AG04450 (cell line): ENCODE results near the gene TRIM5. TPM values are rescaled to one million over a fixed set of nuclear protein-coding genes. Genes with fewer than 3 reads are reported as not detected.

Experiments
- CTCF ChIA-PET: fragments of 300-600, 350-600 bp; formaldehyde crosslinking; extraction: SDS; loops from one replicate; lab custom pipeline; 2022; ENCODE audit warnings: antibody characterized with exemption, inconsistent platforms; lab: Charles Lee
- POLR2A ChIA-PET: fragments of 350-600 bp; formaldehyde crosslinking; extraction: SDS; loops from one replicate; lab custom pipeline; 2021; ENCODE audit warnings: antibody characterized with exemption, inconsistent platforms; lab: Yijun Ruan, JAX
- DNase-seq: peaks from one replicate; pipeline ENCODE4 v3.0.0-alpha.2; 2011; ENCODE audit warnings: low read depth, low spot score
- H3K27ac ChIP-seq: one replicate; pipeline ENCODE4 v1.5.1; 2012; ENCODE audit warnings: low read depth, low read length, control low read depth
- H3K27me3 ChIP-seq: one replicate; pipeline ENCODE4 v1.6.0; 2012; ENCODE audit warnings: low read length; ENCODE audit not compliant: control insufficient read depth, insufficient read depth
- H3K4me3 ChIP-seq: 2 replicates; pipeline ENCODE4 v1.5.1; 2011; ENCODE audit warnings: mild to moderate bottlenecking, low read depth, low read length, control low read depth
- H3K9me3 ChIP-seq: 2 replicates; pipeline ENCODE4 v1.5.1; 2012; ENCODE audit warnings: low read length; ENCODE audit not compliant: control insufficient read depth, insufficient read depth
- polyA plus RNA-seq: library from polyadenylated mRNA; depleted of rRNA; stranded (reverse); fragments of >200 nt; gene quantifications from 2 replicates; pipeline ENCODE4 v1.2.3, GENCODE V29; 2011
- TF ChIP-seq, protein P1 (sequence below): IDR thresholded peaks from 2 replicates; pipeline ENCODE4 v1.5.1; 2011; ENCODE audit warnings: low read depth, low read length, control low read depth, inconsistent platforms

Gene TRIM5
- polyA plus RNA-seq, 1 experiment = 53.3 TPM

DNA sequence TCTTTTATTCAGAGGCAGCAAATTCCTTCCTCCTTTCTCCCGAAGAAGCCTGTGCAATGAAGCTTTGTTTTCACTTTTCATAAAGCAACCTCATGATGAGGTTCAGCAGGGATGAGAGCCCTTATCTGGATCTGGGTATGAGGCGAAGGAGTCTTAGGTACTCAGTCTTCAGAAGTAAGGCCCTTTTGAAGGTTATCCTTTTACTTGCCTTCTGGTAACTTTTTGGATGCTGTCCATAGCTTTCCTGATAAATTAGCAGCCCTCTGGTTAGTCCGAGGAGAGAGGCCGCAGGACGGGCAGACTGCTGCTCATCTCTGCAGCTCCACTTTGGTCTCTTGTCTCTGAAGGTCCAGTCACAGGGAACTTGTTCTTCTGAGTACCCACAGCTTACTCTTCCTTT lies 5.9 kb upstream of the TRIM5 start:
- no peaks in the 10 kb centered on the region for H3K9me3 ChIP-seq
- TF ChIP-seq, protein P1, sequence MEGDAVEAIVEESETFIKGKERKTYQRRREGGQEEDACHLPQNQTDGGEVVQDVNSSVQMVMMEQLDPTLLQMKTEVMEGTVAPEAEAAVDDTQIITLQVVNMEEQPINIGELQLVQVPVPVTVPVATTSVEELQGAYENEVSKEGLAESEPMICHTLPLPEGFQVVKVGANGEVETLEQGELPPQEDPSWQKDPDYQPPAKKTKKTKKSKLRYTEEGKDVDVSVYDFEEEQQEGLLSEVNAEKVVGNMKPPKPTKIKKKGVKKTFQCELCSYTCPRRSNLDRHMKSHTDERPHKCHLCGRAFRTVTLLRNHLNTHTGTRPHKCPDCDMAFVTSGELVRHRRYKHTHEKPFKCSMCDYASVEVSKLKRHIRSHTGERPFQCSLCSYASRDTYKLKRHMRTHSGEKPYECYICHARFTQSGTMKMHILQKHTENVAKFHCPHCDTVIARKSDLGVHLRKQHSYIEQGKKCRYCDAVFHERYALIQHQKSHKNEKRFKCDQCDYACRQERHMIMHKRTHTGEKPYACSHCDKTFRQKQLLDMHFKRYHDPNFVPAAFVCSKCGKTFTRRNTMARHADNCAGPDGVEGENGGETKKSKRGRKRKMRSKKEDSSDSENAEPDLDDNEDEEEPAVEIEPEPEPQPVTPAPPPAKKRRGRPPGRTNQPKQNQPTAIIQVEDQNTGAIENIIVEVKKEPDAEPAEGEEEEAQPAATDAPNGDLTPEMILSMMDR = no peak
- peak overlapping the region; percentile 22 for H3K27ac ChIP-seq
- peak overlapping the region; percentile 54 for H3K4me3 ChIP-seq
- ChIA-PET CTCF (interaction anchor here (1.2 to 3.4 kb wide), 2 partner anchors 215 to 625 kb away, joined by 3 to 11 read pairs; no protein-coding TSS in a partner anchor), POLR2A (interaction anchor here (2.1 kb wide), 1 partner anchor 69 kb away, joined by 8 read pairs; no protein-coding TSS in a partner anchor)
- no peaks in the 10 kb centered on the region for H3K27me3 ChIP-seq
- DNase-seq = no peak

DNA sequence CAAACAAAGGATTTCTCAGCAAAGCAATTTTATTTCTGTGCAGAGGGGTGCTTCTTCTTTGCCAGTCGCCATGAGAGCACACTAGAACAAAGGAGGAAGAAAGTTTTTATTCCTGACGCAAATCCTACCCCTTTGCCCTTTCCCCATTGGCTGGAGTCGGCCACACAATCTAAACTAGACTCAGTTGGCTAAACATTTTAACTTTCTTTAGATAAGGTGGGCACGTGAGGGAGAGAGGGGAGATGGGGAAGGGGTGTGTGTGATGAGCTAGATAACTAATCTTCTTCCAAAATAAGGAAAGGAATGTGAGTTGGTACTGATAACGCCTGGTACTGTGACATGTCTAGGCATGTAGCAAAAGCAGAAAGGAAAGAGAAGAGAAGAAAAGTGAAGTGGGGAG lies 5.3 kb upstream of the TRIM5 start:
- ChIA-PET CTCF (interaction anchor here (1.2 to 3.4 kb wide), 4 partner anchors 90 to 625 kb away, joined by 3 to 11 read pairs (median 5); no protein-coding TSS in a partner anchor), POLR2A (interaction anchor here (0.5 to 2.1 kb wide), 3 partner anchors 69 to 532 kb away, joined by 3 to 8 read pairs (median 3); no protein-coding TSS in a partner anchor)
- H3K27me3 ChIP-seq = no peaks in the 10 kb centered on the region
- peak overlapping the region; percentile 87 for H3K27ac ChIP-seq
- TF ChIP-seq, protein P1 = no peak
- DNase-seq = no peak
- no peaks in the 10 kb centered on the region for H3K9me3 ChIP-seq
- H3K4me3 ChIP-seq = peak overlapping the region; percentile 54

DNA sequence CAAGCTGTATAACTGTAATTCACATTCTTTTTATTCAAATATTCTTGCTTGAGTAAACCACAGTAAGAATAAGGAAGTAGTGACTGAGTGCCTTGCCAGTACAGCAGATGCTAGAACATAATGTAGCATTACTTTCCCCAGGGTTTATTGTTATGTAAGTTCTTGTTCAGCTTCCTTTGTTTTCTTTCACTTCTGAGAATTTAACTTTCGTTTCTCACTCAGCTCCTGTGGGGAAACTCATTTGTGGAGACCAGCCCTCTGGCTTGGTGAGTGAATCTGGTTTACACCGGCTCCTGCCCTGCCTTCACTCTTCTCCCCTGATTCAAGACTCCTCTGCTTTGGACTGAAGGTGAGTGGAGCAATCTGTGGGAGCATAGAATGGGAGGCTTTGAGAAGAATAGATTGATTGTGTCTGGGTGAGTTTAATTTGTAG lies 4.7 kb upstream of the TRIM5 start, which contains the start of gene TRIM22:
TSS of gene TRIM22 (plus strand) at position 240 of the 433 bp plus-strand sequence. CDS start 6,443 bp downstream, outside the sequence.
- Histone ChIP-seq H3K4me3 (peak within 1 kb of the TSS; percentile 54), H3K9me3 (no peaks in the 10 kb centered on the region), H3K27ac (peak within 1 kb of the TSS; percentile 87), H3K27me3 (no peaks in the 10 kb centered on the region)
- ChIA-PET CTCF (interaction anchor here (1.5 to 3.4 kb wide), 3 partner anchors 89 to 213 kb away, joined by 3 to 11 read pairs (median 7); no protein-coding TSS in a partner anchor), POLR2A (interaction anchor here (0.6 to 2.1 kb wide), 2 partner anchors 68 to 630 kb away, joined by 5 to 8 read pairs; no protein-coding TSS in a partner anchor)
- DNase-seq = no peak
- TF ChIP-seq, protein P1 = no peak

DNA sequence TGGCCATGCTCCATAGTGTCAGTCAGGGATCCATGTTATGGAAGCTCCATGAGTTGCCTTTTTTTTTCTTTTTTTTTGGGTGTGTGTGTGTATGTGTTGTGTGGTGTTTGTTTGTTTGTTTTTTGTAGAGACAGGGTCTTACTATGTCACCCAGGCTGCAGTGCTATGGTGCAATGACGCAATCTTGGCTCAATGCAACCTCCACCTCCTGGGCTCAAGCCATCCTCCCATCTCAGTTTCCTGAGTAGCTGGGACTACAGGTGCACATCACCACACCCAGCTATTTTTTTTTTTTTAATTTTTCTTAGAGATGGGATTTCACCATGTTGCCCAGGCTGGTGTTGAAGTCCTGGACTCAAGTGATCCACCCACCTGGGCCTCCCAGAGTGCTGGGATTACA lies 3.6 kb upstream of the TRIM5 start:
- POLR2A ChIA-PET = no interaction called here
- no peak for DNase-seq
- TF ChIP-seq, protein P1 = no peak
- Histone ChIP-seq H3K27ac (no peak overlapping the region), H3K4me3 (no peak overlapping the region), H3K27me3 (no peaks in the 10 kb centered on the region), H3K9me3 (no peaks in the 10 kb centered on the region)
- CTCF ChIA-PET = interaction anchor here (0.7 to 3.4 kb wide), 2 partner anchors 89 to 212 kb away, joined by 3 to 11 read pairs; no protein-coding TSS in a partner anchor

DNA sequence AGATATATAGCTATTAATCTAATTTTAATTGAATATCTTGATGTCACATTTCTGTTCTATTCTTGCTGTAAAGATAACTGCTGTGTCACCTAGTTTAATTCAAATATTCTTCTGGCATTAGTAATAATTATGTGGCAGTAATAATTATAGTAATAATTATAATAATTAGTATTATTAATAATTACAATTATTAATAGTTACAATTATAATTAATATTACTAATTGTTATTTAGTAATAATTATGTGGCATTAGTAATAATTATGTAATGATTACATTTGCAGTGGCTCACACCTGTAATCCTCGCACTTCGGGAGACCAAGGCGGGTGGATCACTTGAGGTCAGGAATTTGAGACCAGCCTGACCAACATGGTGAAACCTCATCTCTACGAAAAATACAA lies 1.6 kb upstream of the TRIM5 start:
- ChIA-PET POLR2A (no interaction called here), CTCF (no interaction called here)
- H3K9me3 ChIP-seq = peaks cover 3% of the 10 kb centered on the region; the same call in 1 of the 2 replicates
- DNase-seq = no peak
- no peaks in the 10 kb centered on the region for H3K27me3 ChIP-seq
- no peak overlapping the region for H3K4me3 ChIP-seq
- no peak overlapping the region for H3K27ac ChIP-seq
- TF ChIP-seq, protein P1 = no peak
